ENCODE results near the gene DEFB121.

DEFB121 gene

GRCh38 chr20:31425797-31426196, 19.8 kb upstream of the DEFB121 start:
- TF ChIP-seq SPI1 (IDR thresholded peaks at IDR 0.05; ENCODE audit: low read depth, low read length) (no peak), PAX5 (IDR thresholded peaks at IDR 0.05; ENCODE audit: insufficient read depth, low read length, severe bottlenecking) (no peak), TAF1 (IDR thresholded peaks at IDR 0.05; ENCODE audit: low read depth, low read length) (no peak), POU2F2 (IDR thresholded peaks at IDR 0.05; ENCODE audit: low read depth, low read length) (no peak), POLR2AphosphoS5 (IDR thresholded peaks at IDR 0.05; ENCODE audit: low read depth, low read length) (no peak), POLR2A (IDR thresholded peaks at IDR 0.05; ENCODE audit: low read depth, low read length) (no peak)
- DNase-seq (ENCODE audit: insufficient read length, low spot score) = no peak
- FAIRE-seq = no peak

- no peak for DNase-seq (ENCODE audit: insufficient read length, low spot score)
- TF ChIP-seq TAF1 (IDR thresholded peaks at IDR 0.05; ENCODE audit: low read depth, low read length) = no peak
- TF ChIP-seq POLR2AphosphoS5 (IDR thresholded peaks at IDR 0.05; ENCODE audit: low read depth, low read length) = no peak
- no peak for TF ChIP-seq PAX5 (IDR thresholded peaks at IDR 0.05; ENCODE audit: insufficient read depth, low read length, severe bottlenecking)
- TF ChIP-seq POU2F2 (IDR thresholded peaks at IDR 0.05; ENCODE audit: low read depth, low read length) = no peak
- TF ChIP-seq POLR2A (IDR thresholded peaks at IDR 0.05; ENCODE audit: low read depth, low read length) = no peak
- TF ChIP-seq SPI1 (IDR thresholded peaks at IDR 0.05; ENCODE audit: low read depth, low read length) = no peak
- FAIRE-seq = no peak
Measured at GRCh38 chr20:31418307-31418706, 12.3 kb upstream of the DEFB121 start.

- DNase-seq (ENCODE audit: insufficient read length, low spot score) = no peak
- FAIRE-seq = no peak
- no peak for TF ChIP-seq POU2F2 (IDR thresholded peaks at IDR 0.05; ENCODE audit: low read depth, low read length)
- no peak for TF ChIP-seq POLR2AphosphoS5 (IDR thresholded peaks at IDR 0.05; ENCODE audit: low read depth, low read length)
- no peak for TF ChIP-seq POLR2A (IDR thresholded peaks at IDR 0.05; ENCODE audit: low read depth, low read length)
- TF ChIP-seq SPI1 (IDR thresholded peaks at IDR 0.05; ENCODE audit: low read depth, low read length) = no peak
Measured at GRCh38 chr20:31415653-31416052, 9.6 kb upstream of the DEFB121 start.

- DNase-seq (ENCODE audit: insufficient read length, low spot score) = no peak
- TF ChIP-seq PAX5 (IDR thresholded peaks at IDR 0.05; ENCODE audit: insufficient read depth, low read length, severe bottlenecking) (no peak), POU2F2 (IDR thresholded peaks at IDR 0.05; ENCODE audit: low read depth, low read length) (no peak), POLR2A (IDR thresholded peaks at IDR 0.05; ENCODE audit: low read depth, low read length) (no peak), TAF1 (IDR thresholded peaks at IDR 0.05; ENCODE audit: low read depth, low read length) (no peak), SPI1 (IDR thresholded peaks at IDR 0.05; ENCODE audit: low read depth, low read length) (no peak), POLR2AphosphoS5 (IDR thresholded peaks at IDR 0.05; ENCODE audit: low read depth, low read length) (no peak)
- no peak for FAIRE-seq
Measured at GRCh38 chr20:31414381-31414780, 8.4 kb upstream of the DEFB121 start.

GRCh38 chr20:31410011-31410410, 4.0 kb upstream of the DEFB121 start:
- no peak for TF ChIP-seq TAF1 (IDR thresholded peaks at IDR 0.05; ENCODE audit: low read depth, low read length)
- no peak for TF ChIP-seq PAX5 (IDR thresholded peaks at IDR 0.05; ENCODE audit: insufficient read depth, low read length, severe bottlenecking)
- no peak for TF ChIP-seq SPI1 (IDR thresholded peaks at IDR 0.05; ENCODE audit: low read depth, low read length)
- DNase-seq (ENCODE audit: insufficient read length, low spot score) = no peak
- no peak for FAIRE-seq

GRCh38 chr20:31403886-31404285, 2.1 kb downstream of the DEFB121 start:
- TF ChIP-seq SPI1 (IDR thresholded peaks at IDR 0.05; ENCODE audit: low read depth, low read length) = no peak
- no peak for TF ChIP-seq POLR2A (IDR thresholded peaks at IDR 0.05; ENCODE audit: low read depth, low read length)
- no peak for TF ChIP-seq POLR2AphosphoS5 (IDR thresholded peaks at IDR 0.05; ENCODE audit: low read depth, low read length)
- no peak for TF ChIP-seq TAF1 (IDR thresholded peaks at IDR 0.05; ENCODE audit: low read depth, low read length)
- no peak for TF ChIP-seq POU2F2 (IDR thresholded peaks at IDR 0.05; ENCODE audit: low read depth, low read length)
- no peak for TF ChIP-seq PAX5 (IDR thresholded peaks at IDR 0.05; ENCODE audit: insufficient read depth, low read length, severe bottlenecking)
- DNase-seq (ENCODE audit: insufficient read length, low spot score) (no peak), FAIRE-seq (no peak)

- TF ChIP-seq POLR2A (IDR thresholded peaks at IDR 0.05; ENCODE audit: low read depth, low read length) (no peak), TAF1 (IDR thresholded peaks at IDR 0.05; ENCODE audit: low read depth, low read length) (no peak), PAX5 (IDR thresholded peaks at IDR 0.05; ENCODE audit: insufficient read depth, low read length, severe bottlenecking) (no peak), POU2F2 (IDR thresholded peaks at IDR 0.05; ENCODE audit: low read depth, low read length) (no peak), POLR2AphosphoS5 (IDR thresholded peaks at IDR 0.05; ENCODE audit: low read depth, low read length) (no peak), SPI1 (IDR thresholded peaks at IDR 0.05; ENCODE audit: low read depth, low read length) (no peak)
- FAIRE-seq = no peak
- no peak for DNase-seq (ENCODE audit: insufficient read length, low spot score)
Measured at GRCh38 chr20:31394900-31395299, 11.1 kb downstream of the DEFB121 start.

- DNase-seq (ENCODE audit: insufficient read length, low spot score) (no peak), FAIRE-seq (no peak)
- TF ChIP-seq POLR2A (IDR thresholded peaks at IDR 0.05; ENCODE audit: low read depth, low read length) (no peak), SPI1 (IDR thresholded peaks at IDR 0.05; ENCODE audit: low read depth, low read length) (no peak), POU2F2 (IDR thresholded peaks at IDR 0.05; ENCODE audit: low read depth, low read length) (no peak), PAX5 (IDR thresholded peaks at IDR 0.05; ENCODE audit: insufficient read depth, low read length, severe bottlenecking) (no peak), TAF1 (IDR thresholded peaks at IDR 0.05; ENCODE audit: low read depth, low read length) (no peak), POLR2AphosphoS5 (IDR thresholded peaks at IDR 0.05; ENCODE audit: low read depth, low read length) (no peak)
Measured at GRCh38 chr20:31392836-31393235, 13.2 kb downstream of the DEFB121 start.

GRCh38 chr20:31390490-31390889, 15.5 kb downstream of the DEFB121 start, which contains the start of gene DEFB119:
Gene DEFB119, minus strand, starts transcription at chr20:31390590. Its CDS starts 107 bp downstream, at chr20:31390483.
- TF ChIP-seq TAF1 (IDR thresholded peaks at IDR 0.05; ENCODE audit: low read depth, low read length) (no peak), POLR2AphosphoS5 (IDR thresholded peaks at IDR 0.05; ENCODE audit: low read depth, low read length) (no peak), SPI1 (IDR thresholded peaks at IDR 0.05; ENCODE audit: low read depth, low read length) (no peak), POU2F2 (IDR thresholded peaks at IDR 0.05; ENCODE audit: low read depth, low read length) (no peak), PAX5 (IDR thresholded peaks at IDR 0.05; ENCODE audit: insufficient read depth, low read length, severe bottlenecking) (no peak), POLR2A (IDR thresholded peaks at IDR 0.05; ENCODE audit: low read depth, low read length) (no peak)
- FAIRE-seq (no peak), DNase-seq (ENCODE audit: insufficient read length, low spot score) (no peak)

- no peak for FAIRE-seq
- no peak for DNase-seq (ENCODE audit: insufficient read length, low spot score)
Measured at GRCh38 chr20:31374346-31374745, 31.7 kb downstream of the DEFB121 start.

More at GRCh38 chr20:31374346-31374745, 31.7 kb downstream of the DEFB121 start:
- TF ChIP-seq POLR2A (IDR thresholded peaks at IDR 0.05; ENCODE audit: low read depth, low read length) = no peak
- no peak for TF ChIP-seq SPI1 (IDR thresholded peaks at IDR 0.05; ENCODE audit: low read depth, low read length)
- no peak for TF ChIP-seq POU2F2 (IDR thresholded peaks at IDR 0.05; ENCODE audit: low read depth, low read length)
- no peak for TF ChIP-seq PAX5 (IDR thresholded peaks at IDR 0.05; ENCODE audit: insufficient read depth, low read length, severe bottlenecking)
- TF ChIP-seq TAF1 (IDR thresholded peaks at IDR 0.05; ENCODE audit: low read depth, low read length) = no peak
- no peak for TF ChIP-seq POLR2AphosphoS5 (IDR thresholded peaks at IDR 0.05; ENCODE audit: low read depth, low read length)

Measured in GM12891 (cell line).